Endodermal cell (in vitro differentiated cells): ENCODE data around the gene MYL5. TPM values are rescaled to one million over a fixed set of nuclear protein-coding genes. Genes with fewer than 3 reads are reported as not detected.

ENCODE experiments used
- DNase-seq: peaks from one replicate; pipeline ENCODE4 v3.0.0-alpha.2; 2017
- H3K27ac ChIP-seq: 2 replicates; pipeline ENCODE4 v1.5.1; 2013; ENCODE audit warnings: mild to moderate bottlenecking, low read depth, low read length, moderate library complexity
- H3K27me3 ChIP-seq: 2 replicates; pipeline ENCODE4 v1.6.1; 2013; ENCODE audit warnings: mild to moderate bottlenecking, low read length, moderate library complexity; ENCODE audit not compliant: insufficient read depth, control insufficient read depth, poor library complexity, severe bottlenecking
- H3K36me3 ChIP-seq: 2 replicates; pipeline ENCODE4 v1.7.0; 2013; ENCODE audit warnings: mild to moderate bottlenecking, low read length, moderate library complexity; ENCODE audit not compliant: control insufficient read depth, insufficient read depth
- H3K4me1 ChIP-seq: one replicate; pipeline ENCODE4 v1.7.0; 2013; ENCODE audit warnings: low read length; ENCODE audit not compliant: control insufficient read depth, insufficient read depth
- H3K4me3 ChIP-seq: 2 replicates; pipeline ENCODE4 v1.5.1; 2013; ENCODE audit warnings: mild to moderate bottlenecking, low read length, moderate library complexity
- H3K9ac ChIP-seq: 2 replicates; pipeline ENCODE4 v1.6.1; 2013; ENCODE audit warnings: mild to moderate bottlenecking, low read length, moderate library complexity; ENCODE audit not compliant: poor library complexity, severe bottlenecking; ENCODE audit errors: extremely low read depth
- H3K9me3 ChIP-seq: 2 replicates; pipeline ENCODE4 v1.6.1; 2013; ENCODE audit warnings: mild to moderate bottlenecking, low read length, moderate library complexity; ENCODE audit not compliant: control insufficient read depth
- H3K27ac Mint-ChIP-seq: 2 replicates; pipeline ENCODE4 v1.8.0; 2020; ENCODE audit warnings: mixed read lengths
- H3K27me3 Mint-ChIP-seq: 2 replicates; pipeline ENCODE4 v1.8.0; 2021; ENCODE audit warnings: mild to moderate bottlenecking, mixed read lengths; ENCODE audit not compliant: insufficient read depth
- H3K36me3 Mint-ChIP-seq: 2 replicates; pipeline ENCODE4 v1.8.0; 2020; ENCODE audit warnings: low read depth, mixed read lengths
- H3K4me1 Mint-ChIP-seq: 2 replicates; pipeline ENCODE4 v1.8.0; 2020; ENCODE audit warnings: mixed read lengths
- H3K4me3 Mint-ChIP-seq: 2 replicates; pipeline ENCODE4 v1.8.0; 2020; ENCODE audit warnings: mild to moderate bottlenecking, moderate library complexity, mixed read lengths
- H3K9me3 Mint-ChIP-seq: 2 replicates; pipeline ENCODE4 v1.8.0; 2020; ENCODE audit warnings: mild to moderate bottlenecking, mixed read lengths
- CTCF ChIP-seq: fragments of 200-600 bp; sonication (generic); conservative IDR thresholded peaks from 2 replicates; pipeline ENCODE4 v1.5.0; 2021; ENCODE audit warnings: antibody characterized with exemption, mild to moderate bottlenecking
- WGBS, 2 experiments: methylation state at CpG; one replicate each; pipeline versions ENCODE4 v1.1.5 to v1.1.7; 2013; ENCODE audit warnings: missing lambda C conversion rate in 2 of 2, mixed read lengths in 1 of 2; ENCODE audit not compliant: insufficient coverage in 1 of 2, insufficient read length in 1 of 2; 5-methylcytosine and 5-hydroxymethylcytosine counted together
- total RNA-seq, 2 donors: library from RNA; stranded (reverse); fragmentation: NEBNext Ultra II Directional in 1 of 2; extraction: Animal tissue kit (Norgen Biotek cat#: 25700) in 1 of 2; gene quantifications; 2 replicates in 1 of 2; 3 replicates in 1 of 2; pipeline ENCODE4 v1.2.1, GENCODE V29; 2021

The MYL5 gene
- total RNA-seq, 2 donors from 2014 or later: 20.0 to 23.4 TPM

GRCh38 chr4:681736-682451 lies 7.6 kb downstream of the MYL5 start:
- Histone ChIP-seq H3K9me3 (no peaks in the 10 kb centered on the region), H3K4me1 (no peaks in the 10 kb centered on the region), H3K4me3 (no peak overlapping the region), H3K27ac (no peak overlapping the region), H3K36me3 (no peaks in the 10 kb centered on the region), H3K9ac (no peak overlapping the region), H3K27me3 (no peaks in the 10 kb centered on the region)
- Mint-ChIP-seq H3K4me3 (peak overlapping the region; percentile 47), H3K27ac (no peak overlapping the region), H3K36me3 (peaks cover 5% of the 10 kb centered on the region), H3K27me3 (peaks cover 2% of the 10 kb centered on the region), H3K4me1 (peaks cover 2% of the 10 kb centered on the region), H3K9me3 (no peaks in the 10 kb centered on the region)
- no peak for TF ChIP-seq CTCF
- peak; percentile 75 for DNase-seq
- 89 to 98% methylated on average over 29 to 53 of the region's 58 CpGs for WGBS, 2 experiments

- WGBS, 2 experiments: 94 to 99% methylated on average over 17 to 23 of the region's 23 CpGs
- Histone ChIP-seq H3K9me3 (no peaks in the 10 kb centered on the region), H3K27ac (no peak overlapping the region), H3K9ac (no peak overlapping the region), H3K27me3 (no peaks in the 10 kb centered on the region), H3K4me1 (no peaks in the 10 kb centered on the region), H3K4me3 (no peak overlapping the region), H3K36me3 (no peaks in the 10 kb centered on the region)
- H3K27ac Mint-ChIP-seq: no peak overlapping the region
- DNase-seq: no peak
- H3K36me3 Mint-ChIP-seq: peaks cover 5% of the 10 kb centered on the region
- H3K9me3 Mint-ChIP-seq: no peaks in the 10 kb centered on the region
- peaks cover 2% of the 10 kb centered on the region for H3K27me3 Mint-ChIP-seq
- H3K4me3 Mint-ChIP-seq: no peak overlapping the region
- peaks cover 2% of the 10 kb centered on the region for H3K4me1 Mint-ChIP-seq
- TF ChIP-seq CTCF: no peak
These were observed 8.3 kb downstream of the MYL5 start for GRCh38 chr4:682490-683172.

- Mint-ChIP-seq H3K4me1 (peaks cover 2% of the 10 kb centered on the region), H3K27ac (no peak overlapping the region)
- no peak overlapping the region for H3K9ac ChIP-seq
These were observed 9.0 kb downstream of the MYL5 start for GRCh38 chr4:683247-683897.

More at GRCh38 chr4:683247-683897, 9.0 kb downstream of the MYL5 start:
- Mint-ChIP-seq H3K4me3 (no peak overlapping the region), H3K27me3 (peaks cover 2% of the 10 kb centered on the region), H3K9me3 (no peaks in the 10 kb centered on the region), H3K36me3 (peaks cover 5% of the 10 kb centered on the region)
- no peaks in the 10 kb centered on the region for H3K27me3 ChIP-seq
- H3K9me3 ChIP-seq: no peaks in the 10 kb centered on the region
- no peak for TF ChIP-seq CTCF
- WGBS, 2 experiments: 90 to 92% methylated on average over 14 to 25 of the region's 25 CpGs
- no peak overlapping the region for H3K27ac ChIP-seq
- H3K4me1 ChIP-seq: no peaks in the 10 kb centered on the region
- H3K4me3 ChIP-seq: no peak overlapping the region
- no peaks in the 10 kb centered on the region for H3K36me3 ChIP-seq
- no peak for DNase-seq
